ENCODE results near the gene GABBR2.

The GABBR2 gene

GRCh38 chr9:98374385-98375051 lies 334.2 kb downstream of the GABBR2 start:
- Histone ChIP-seq H3K9me3 (ENCODE audit: control insufficient read depth, insufficient read depth, low read length) (no peaks in the 10 kb centered on the region), H3K4me3 (ENCODE audit: low read depth, low read length) (no peak overlapping the region), H3K27me3 (ENCODE audit: control insufficient read depth, insufficient read depth, low read length) (no peaks in the 10 kb centered on the region), H3K27ac (ENCODE audit: low read depth, low read length) (no peak overlapping the region), H3K36me3 (ENCODE audit: control insufficient read depth, insufficient read depth, low read length) (no peaks in the 10 kb centered on the region), H3K4me1 (ENCODE audit: control insufficient read depth, insufficient read depth, low read length) (no peaks in the 10 kb centered on the region), H3K9ac (ENCODE audit: low read depth, low read length) (no peak overlapping the region)

GRCh38 chr9:98373609-98374008 lies 335.1 kb downstream of the GABBR2 start:
- Histone ChIP-seq H3K9me3 (ENCODE audit: control insufficient read depth, insufficient read depth, low read length) (no peaks in the 10 kb centered on the region), H3K9ac (ENCODE audit: low read depth, low read length) (no peak overlapping the region), H3K27ac (ENCODE audit: low read depth, low read length) (no peak overlapping the region), H3K27me3 (ENCODE audit: control insufficient read depth, insufficient read depth, low read length) (no peaks in the 10 kb centered on the region), H3K36me3 (ENCODE audit: control insufficient read depth, insufficient read depth, low read length) (no peaks in the 10 kb centered on the region), H3K4me1 (ENCODE audit: control insufficient read depth, insufficient read depth, low read length) (no peaks in the 10 kb centered on the region), H3K4me3 (ENCODE audit: low read depth, low read length) (no peak overlapping the region)

GRCh38 chr9:98372077-98372836 lies 336.5 kb downstream of the GABBR2 start:
- Histone ChIP-seq H3K36me3 (ENCODE audit: control insufficient read depth, insufficient read depth, low read length) (no peaks in the 10 kb centered on the region), H3K9ac (ENCODE audit: low read depth, low read length) (no peak overlapping the region), H3K27ac (ENCODE audit: low read depth, low read length) (no peak overlapping the region), H3K27me3 (ENCODE audit: control insufficient read depth, insufficient read depth, low read length) (no peaks in the 10 kb centered on the region), H3K9me3 (ENCODE audit: control insufficient read depth, insufficient read depth, low read length) (no peaks in the 10 kb centered on the region), H3K4me3 (ENCODE audit: low read depth, low read length) (no peak overlapping the region), H3K4me1 (ENCODE audit: control insufficient read depth, insufficient read depth, low read length) (no peaks in the 10 kb centered on the region)

GRCh38 chr9:98370976-98371315 lies 337.8 kb downstream of the GABBR2 start:
- Histone ChIP-seq H3K27me3 (ENCODE audit: control insufficient read depth, insufficient read depth, low read length) (no peaks in the 10 kb centered on the region), H3K36me3 (ENCODE audit: control insufficient read depth, insufficient read depth, low read length) (no peaks in the 10 kb centered on the region)

GRCh38 chr9:98370300-98370975 lies 338.3 kb downstream of the GABBR2 start:
- Histone ChIP-seq H3K36me3 (ENCODE audit: control insufficient read depth, insufficient read depth, low read length) (no peaks in the 10 kb centered on the region), H3K9me3 (ENCODE audit: control insufficient read depth, insufficient read depth, low read length) (peaks cover 9% of the 10 kb centered on the region), H3K9ac (ENCODE audit: low read depth, low read length) (no peak overlapping the region), H3K27ac (ENCODE audit: low read depth, low read length) (no peak overlapping the region), H3K4me3 (ENCODE audit: low read depth, low read length) (no peak overlapping the region), H3K4me1 (ENCODE audit: control insufficient read depth, insufficient read depth, low read length) (no peaks in the 10 kb centered on the region), H3K27me3 (ENCODE audit: control insufficient read depth, insufficient read depth, low read length) (no peaks in the 10 kb centered on the region)

More at GRCh38 chr9:98370976-98371315, 337.8 kb downstream of the GABBR2 start:
- Histone ChIP-seq H3K27ac (ENCODE audit: low read depth, low read length) (no peak overlapping the region), H3K4me3 (ENCODE audit: low read depth, low read length) (no peak overlapping the region), H3K9ac (ENCODE audit: low read depth, low read length) (no peak overlapping the region), H3K9me3 (ENCODE audit: control insufficient read depth, insufficient read depth, low read length) (peaks cover 4% of the 10 kb centered on the region), H3K4me1 (ENCODE audit: control insufficient read depth, insufficient read depth, low read length) (no peaks in the 10 kb centered on the region)

- Histone ChIP-seq H3K4me3 (ENCODE audit: low read depth, low read length) (no peak overlapping the region), H3K27me3 (ENCODE audit: control insufficient read depth, insufficient read depth, low read length) (no peaks in the 10 kb centered on the region), H3K9ac (ENCODE audit: low read depth, low read length) (no peak overlapping the region), H3K27ac (ENCODE audit: low read depth, low read length) (no peak overlapping the region), H3K4me1 (ENCODE audit: control insufficient read depth, insufficient read depth, low read length) (no peaks in the 10 kb centered on the region), H3K36me3 (ENCODE audit: control insufficient read depth, insufficient read depth, low read length) (no peaks in the 10 kb centered on the region), H3K9me3 (ENCODE audit: control insufficient read depth, insufficient read depth, low read length) (peaks cover 14% of the 10 kb centered on the region)
These were observed 338.8 kb downstream of the GABBR2 start for GRCh38 chr9:98369896-98370295.

- Histone ChIP-seq H3K27ac (ENCODE audit: low read depth, low read length) (no peak overlapping the region), H3K4me3 (ENCODE audit: low read depth, low read length) (no peak overlapping the region), H3K36me3 (ENCODE audit: control insufficient read depth, insufficient read depth, low read length) (no peaks in the 10 kb centered on the region), H3K4me1 (ENCODE audit: control insufficient read depth, insufficient read depth, low read length) (no peaks in the 10 kb centered on the region), H3K27me3 (ENCODE audit: control insufficient read depth, insufficient read depth, low read length) (no peaks in the 10 kb centered on the region), H3K9me3 (ENCODE audit: control insufficient read depth, insufficient read depth, low read length) (peaks cover 16% of the 10 kb centered on the region), H3K9ac (ENCODE audit: low read depth, low read length) (no peak overlapping the region)
These were observed 339.3 kb downstream of the GABBR2 start for GRCh38 chr9:98369471-98369870.

- no peak overlapping the region for H3K27ac ChIP-seq (ENCODE audit: low read depth, low read length)
- no peaks in the 10 kb centered on the region for H3K36me3 ChIP-seq (ENCODE audit: control insufficient read depth, insufficient read depth, low read length)
- no peaks in the 10 kb centered on the region for H3K27me3 ChIP-seq (ENCODE audit: control insufficient read depth, insufficient read depth, low read length)
- H3K4me3 ChIP-seq (ENCODE audit: low read depth, low read length), result no peak overlapping the region
- no peak overlapping the region for H3K9ac ChIP-seq (ENCODE audit: low read depth, low read length)
- peaks cover 16% of the 10 kb centered on the region for H3K9me3 ChIP-seq (ENCODE audit: control insufficient read depth, insufficient read depth, low read length)
- no peaks in the 10 kb centered on the region for H3K4me1 ChIP-seq (ENCODE audit: control insufficient read depth, insufficient read depth, low read length)
These were observed 339.7 kb downstream of the GABBR2 start for GRCh38 chr9:98369066-98369425.

- no peaks in the 10 kb centered on the region for H3K27me3 ChIP-seq (ENCODE audit: control insufficient read depth, insufficient read depth, low read length)
- H3K4me1 ChIP-seq (ENCODE audit: control insufficient read depth, insufficient read depth, low read length), result no peaks in the 10 kb centered on the region
- H3K9ac ChIP-seq (ENCODE audit: low read depth, low read length), result no peak overlapping the region
- no peak overlapping the region for H3K27ac ChIP-seq (ENCODE audit: low read depth, low read length)
- no peak overlapping the region for H3K4me3 ChIP-seq (ENCODE audit: low read depth, low read length)
- peaks cover 16% of the 10 kb centered on the region for H3K9me3 ChIP-seq (ENCODE audit: control insufficient read depth, insufficient read depth, low read length)
- H3K36me3 ChIP-seq (ENCODE audit: control insufficient read depth, insufficient read depth, low read length), result no peaks in the 10 kb centered on the region
These were observed 340.2 kb downstream of the GABBR2 start for GRCh38 chr9:98368366-98369065.

- Histone ChIP-seq H3K4me1 (ENCODE audit: control insufficient read depth, insufficient read depth, low read length) (no peaks in the 10 kb centered on the region), H3K27ac (ENCODE audit: low read depth, low read length) (no peak overlapping the region), H3K36me3 (ENCODE audit: control insufficient read depth, insufficient read depth, low read length) (no peaks in the 10 kb centered on the region), H3K9ac (ENCODE audit: low read depth, low read length) (no peak overlapping the region), H3K27me3 (ENCODE audit: control insufficient read depth, insufficient read depth, low read length) (no peaks in the 10 kb centered on the region), H3K9me3 (ENCODE audit: control insufficient read depth, insufficient read depth, low read length) (peaks cover 16% of the 10 kb centered on the region), H3K4me3 (ENCODE audit: low read depth, low read length) (no peak overlapping the region)
These were observed 340.8 kb downstream of the GABBR2 start for GRCh38 chr9:98367923-98368322.

Data from HUES48 (cell line).